NCI-H524 treated with DMSO at 0.1 percent for 48 hours (cell line): ENCODE measurements around the gene PNO1.

Source experiments
- DNase-seq: peaks from one replicate; lab custom pipeline; 2025; lab: John Stamatoyannopoulos, UW

Gene PNO1

DNA sequence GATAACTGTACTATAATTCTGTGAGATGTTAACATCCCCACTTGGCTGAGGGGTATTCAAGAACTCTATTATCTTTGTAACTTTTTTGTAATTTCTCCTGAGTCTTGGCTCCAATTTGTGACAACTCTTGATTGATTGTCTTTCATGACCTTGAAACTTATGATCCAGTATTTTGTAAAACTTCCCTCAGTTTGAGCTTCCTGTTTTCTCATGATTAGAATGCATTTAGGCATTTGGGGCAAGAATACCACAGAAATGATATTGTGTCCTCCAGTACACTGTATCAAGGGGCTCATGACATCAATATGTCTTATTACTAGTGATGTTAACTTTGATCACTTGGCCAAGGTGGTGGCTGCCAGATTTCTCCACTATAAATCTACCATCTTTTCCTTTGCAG is 37.4 kb downstream of the PNO1 start:
- DNase-seq = no peak

DNA sequence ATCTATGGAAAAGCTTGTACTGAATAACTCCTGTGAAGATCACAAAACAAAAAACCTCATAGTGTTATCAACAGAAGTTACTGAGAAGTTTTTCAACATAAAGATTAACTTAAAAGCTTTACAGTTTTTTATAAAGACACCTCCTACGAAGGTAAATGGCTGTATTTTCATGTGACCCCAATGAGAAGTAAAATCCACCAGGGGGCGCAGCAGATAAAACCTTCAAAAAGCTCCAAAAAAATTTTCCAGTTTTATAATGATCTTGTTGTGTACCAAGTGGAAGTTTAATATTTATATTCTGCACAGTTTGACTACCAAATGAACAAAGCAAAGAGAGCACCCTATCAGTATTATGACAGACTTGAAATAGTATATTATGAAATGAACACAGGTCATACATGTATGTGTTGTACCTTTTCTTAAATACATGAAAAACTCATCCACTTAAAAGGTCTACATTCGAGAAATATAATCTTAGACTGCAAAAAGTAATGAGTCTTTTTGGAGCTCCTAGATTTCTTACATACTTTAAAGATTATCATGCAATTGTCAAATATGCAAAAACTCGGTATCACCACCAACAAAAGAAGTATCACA is 38.5 kb downstream of the PNO1 start:
- DNase-seq = no peak

DNA sequence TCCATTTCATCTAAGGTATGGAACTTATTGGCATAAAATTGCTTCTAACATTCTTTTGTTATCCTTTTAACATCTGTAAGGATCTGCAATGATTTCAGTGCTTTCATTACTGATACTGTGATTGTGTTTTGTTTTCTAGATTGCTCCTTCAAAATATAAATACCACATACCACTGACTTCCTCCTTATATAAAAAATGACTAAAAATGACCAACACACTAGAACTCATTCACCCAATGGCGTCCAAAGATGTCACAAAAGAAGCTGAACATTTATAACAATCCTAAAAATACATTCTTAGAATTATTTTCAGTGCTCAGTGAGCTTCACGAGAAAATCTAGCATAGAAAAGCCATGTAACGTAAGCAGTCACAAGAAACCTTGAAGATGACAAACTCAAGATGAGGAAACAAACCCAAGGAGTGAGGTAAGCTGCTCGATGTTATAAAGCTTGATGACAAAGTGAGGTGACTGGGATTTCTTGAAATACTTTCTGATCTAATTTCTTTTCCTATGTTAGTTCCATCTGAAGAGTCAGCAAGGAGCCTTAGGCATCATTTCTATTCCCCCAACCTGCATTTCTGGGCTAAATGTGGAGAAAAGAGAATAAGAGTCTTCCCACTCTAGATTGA is 42.6 kb downstream of the PNO1 start:
- DNase-seq = no peak

DNA sequence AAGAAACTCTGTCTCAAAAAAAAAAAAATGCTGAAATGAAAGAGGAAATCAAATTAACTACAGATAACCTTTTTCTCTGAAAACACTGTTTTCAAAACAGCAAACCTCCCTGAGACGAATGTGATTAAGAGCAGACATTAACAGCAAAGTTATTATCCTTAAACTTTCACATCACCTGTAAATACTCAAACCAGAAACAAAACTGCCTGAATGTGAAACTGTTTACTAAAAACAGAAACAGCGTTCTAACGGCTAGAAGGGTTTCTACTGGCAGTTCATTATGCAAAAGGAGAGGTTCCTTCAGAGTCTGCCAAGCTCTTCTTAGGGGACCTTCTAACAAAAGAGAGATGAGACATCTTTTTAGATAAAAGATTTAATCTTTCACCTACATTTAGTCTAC is 45.9 kb downstream of the PNO1 start:
- DNase-seq = no peak

GRCh38 chr2:68206793-68207192 is 49.1 kb downstream of the PNO1 start:
- DNase-seq = no peak

GRCh38 chr2:68214381-68214780 is 56.7 kb downstream of the PNO1 start:
- no peak for DNase-seq

DNA sequence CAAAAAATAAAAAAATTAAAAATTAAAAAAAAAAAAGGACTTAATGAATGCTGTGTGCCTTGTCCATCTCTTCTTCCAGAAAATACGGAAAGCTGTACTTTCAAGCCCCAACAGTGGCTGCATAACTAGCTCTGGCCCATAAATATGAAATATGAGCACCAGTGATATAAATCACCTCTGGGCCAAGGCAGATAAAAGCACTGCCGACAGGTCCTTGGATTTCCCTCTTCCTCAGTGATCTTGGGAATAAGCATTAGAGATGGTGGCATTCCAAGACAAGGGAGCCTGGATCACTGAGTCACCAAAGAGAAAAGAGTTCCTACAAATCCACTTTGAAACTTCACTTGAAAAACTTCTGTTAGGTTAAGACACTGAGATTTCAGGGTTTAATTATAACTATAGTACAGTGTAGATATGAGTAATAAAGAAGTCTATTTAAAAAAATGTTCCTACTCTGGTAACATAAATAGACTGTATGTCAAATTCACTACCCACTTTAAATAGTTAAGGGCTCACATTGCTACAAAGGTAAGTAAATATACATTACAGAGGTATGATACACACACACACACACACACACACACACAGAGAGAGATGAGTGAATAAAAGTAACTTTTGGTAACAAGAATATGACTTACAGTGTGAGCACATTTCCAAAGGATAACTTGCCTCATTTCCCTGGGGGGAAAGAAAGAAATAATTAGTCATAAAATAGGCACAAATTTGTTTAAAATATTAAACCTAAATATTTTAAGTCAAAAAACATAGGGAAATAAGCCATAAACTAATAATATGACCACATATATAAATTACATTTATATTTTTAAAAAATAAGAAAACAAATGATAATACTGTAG is 59.0 kb downstream of the PNO1 start:
- no peak for DNase-seq

GRCh38 chr2:68217729-68218128 is 60.0 kb downstream of the PNO1 start:
- DNase-seq = no peak

GRCh38 chr2:68218343-68218901 is 60.7 kb downstream of the PNO1 start:
- DNase-seq = no peak

DNA sequence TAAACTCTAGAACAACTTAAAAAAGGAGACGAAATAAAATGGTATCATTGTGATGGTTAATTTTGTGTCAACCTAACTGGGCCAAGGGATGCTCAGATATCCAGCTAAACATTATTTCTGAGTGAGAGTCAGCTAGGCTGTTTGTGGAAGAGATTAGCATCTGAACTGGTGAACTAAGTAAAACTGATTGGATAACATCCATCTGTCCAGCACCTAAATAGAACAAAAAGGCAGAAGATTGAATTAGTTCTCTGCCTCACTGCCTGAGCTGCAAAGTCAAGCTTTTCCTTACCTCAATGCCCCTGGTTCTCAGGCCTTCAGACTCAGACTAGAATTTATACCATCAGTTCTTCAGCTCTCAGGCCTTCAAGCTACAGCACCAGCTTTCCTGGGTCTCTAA is 64.6 kb downstream of the PNO1 start:
- no peak for DNase-seq

GRCh38 chr2:68223419-68223818 is 65.7 kb downstream of the PNO1 start:
- no peak for DNase-seq

GRCh38 chr2:68225119-68225632 is 67.5 kb downstream of the PNO1 start:
- DNase-seq = peak; percentile 31
